ENCODE results near the gene SMIM45.

The SMIM45 gene

DNA sequence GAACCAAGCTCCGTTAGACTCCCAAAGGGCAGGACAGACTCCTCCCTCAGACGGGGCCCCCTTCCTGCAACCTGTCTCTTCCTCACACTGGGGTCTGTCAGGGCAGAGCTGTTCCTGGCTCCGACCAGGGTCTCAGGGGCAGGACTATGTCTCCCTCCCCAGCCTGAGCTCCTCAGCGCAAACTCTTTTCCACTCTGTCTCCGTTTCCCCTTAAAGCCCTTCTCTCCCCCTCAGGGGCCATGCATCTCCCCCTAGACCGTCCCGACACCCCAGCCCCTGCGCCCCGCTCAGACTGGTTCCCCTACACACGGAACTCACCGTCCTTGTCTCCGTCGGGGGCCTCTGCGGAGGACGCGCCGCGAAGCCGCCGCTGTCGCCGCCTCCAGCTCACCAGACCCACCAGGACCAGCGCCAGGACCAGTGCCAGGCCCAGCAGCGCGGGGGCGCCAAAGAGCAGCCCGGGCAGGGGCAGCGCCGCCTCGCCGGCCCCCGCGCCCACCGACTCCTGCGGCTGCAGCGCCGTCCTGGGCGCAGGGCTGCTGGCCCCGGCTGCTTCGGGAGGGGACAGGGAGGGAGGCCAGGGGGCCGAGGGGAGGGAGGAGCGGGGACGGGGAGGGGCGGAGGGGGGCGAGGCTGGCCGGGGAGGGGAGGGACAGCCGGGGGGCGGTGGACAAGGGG is 26.0 kb upstream of the SMIM45 start:
- Histone ChIP-seq H2AFZ (ENCODE audit: low read length) (no peak overlapping the region), H2BK5ac (ENCODE audit: low read depth, low read length) (no peak overlapping the region), H3K27ac (ENCODE audit: low read depth, low read length) (no peak overlapping the region), H3K4ac (replicated peaks; ENCODE audit: insufficient read length, low read depth, low read length) (peak overlapping the region; percentile 78), H2AK5ac (ENCODE audit: low read depth, low read length) (no peak overlapping the region), H3K27me3 (replicated peaks in 1 of 4; ENCODE audit: control insufficient read depth in 3 of 4, extremely low read depth in 1 of 4, insufficient read depth in 3 of 4, low read length in 3 of 4) (peaks cover 13 to 63% (median 46%) of the 10 kb centered on the region in 4 experiments), H3K79me1 (ENCODE audit: low read depth, low read length) (no peaks in the 10 kb centered on the region), H2BK12ac (ENCODE audit: low read depth, low read length) (no peak overlapping the region), H3K4me1 (replicated peaks in 1 of 4; ENCODE audit: control insufficient read depth in 3 of 4, insufficient read depth in 4 of 4, low read length in 3 of 4) (peaks cover 0 to 24% (median 15%) of the 10 kb centered on the region in 4 experiments; a peak in 6 of 7 replicates), H4K91ac (replicated peaks; ENCODE audit: insufficient read length, low read length) (no peak overlapping the region), H4K20me1 (replicated peaks in 1 of 2; ENCODE audit: control insufficient read depth in 1 of 2, insufficient read depth in 2 of 2, low read length in 2 of 2) (peaks cover 0 to 5% of the 10 kb centered on the region in 2 experiments), H4K8ac (ENCODE audit: extremely low read depth, insufficient read depth, low read length) (peak overlapping the region; percentile 11; the same call in 1 of the 2 replicates), H3K4me3 (ENCODE audit: extremely low read depth in 1 of 4, insufficient read depth in 2 of 4, low read depth in 3 of 4, low read length in 4 of 4) (peak overlapping the region; percentile 23 to 71 (median 31); a peak in 6 of 8 replicates), H3K14ac (ENCODE audit: insufficient read length) (no peak overlapping the region), H4K5ac (ENCODE audit: insufficient read length, low read depth, low read length) (no peak overlapping the region), H3K9me3 (ENCODE audit: insufficient read depth in 2 of 2, low read depth in 1 of 2, low read length in 1 of 2) (no peaks in the 10 kb centered on the region), H3K4me2 (ENCODE audit: insufficient read depth in 1 of 2, low read depth in 2 of 2, low read length in 2 of 2) (peak overlapping the region; percentile 27 to 82), H3K23ac (ENCODE audit: insufficient read length) (no peak overlapping the region), H3K23me2 (ENCODE audit: low read depth, low read length) (peaks cover 4% of the 10 kb centered on the region; the same call in 1 of the 2 replicates), H2BK120ac (replicated peaks; ENCODE audit: low read depth, low read length) (no peak overlapping the region), H3K56ac (replicated peaks; ENCODE audit: insufficient read length, low read depth, low read length) (no peak overlapping the region), H3K36me3 (ENCODE audit: control insufficient read depth in 2 of 4, insufficient read depth in 4 of 4, low read length in 3 of 4) (no peaks in the 10 kb centered on the region), H2BK15ac (ENCODE audit: low read length) (no peak overlapping the region), H3K9ac (replicated peaks in 1 of 4; ENCODE audit: extremely low read depth in 1 of 4, low read depth in 3 of 4, low read length in 3 of 4) (no peak overlapping the region; a peak in 1 of 7 replicates), H3K18ac (ENCODE audit: extremely low read depth, low read length) (peak overlapping the region; percentile 25; the same call in 1 of the 2 replicates), H3K79me2 (ENCODE audit: control insufficient read depth in 1 of 2, insufficient read depth in 2 of 2, low read length in 2 of 2) (no peaks in the 10 kb centered on the region), H2BK20ac (ENCODE audit: low read length) (no peak overlapping the region)
- FAIRE-seq (no peak), DNase-seq (ENCODE audit: low read depth in 1 of 2, low spot score in 2 of 2) (peak in 1 of 2 experiments; percentile 95)
- ChIA-PET CTCF (ENCODE audit: partially characterized antibody) (interaction anchor here (0.6 to 5.9 kb wide), 23 partner anchors 8 to 259 kb away, joined by 3 to 77 read pairs (median 5); partner anchors contain the start of genes CENPM, MEI1 and SMIM45), POLR2A (ENCODE audit: partially characterized antibody) (interaction anchor here (1.1 to 3.2 kb wide), 12 partner anchors 8 to 519 kb away, joined by 3 to 17 read pairs (median 5); partner anchors contain the start of genes CCDC134, CENPM and SMIM45)
- WGBS, 2 experiments (ENCODE audit: extremely low coverage in 1 of 2, insufficient coverage in 1 of 2, insufficient read length in 1 of 2, insufficient replicate concordance in 2 of 2, low coverage in 1 of 2, low lambda C conversion rate in 2 of 2, missing lambda C conversion rate in 1 of 2) = 27% methylated on average over 3 of the region's 48 CpGs; no CpG with 5 or more reads in 1 of the 2 experiments
- no peak for TF ChIP-seq TBP (IDR thresholded peaks at IDR 0.05; ENCODE audit: low read depth, low read length)
- no peak for TF ChIP-seq SP4 (IDR thresholded peaks at IDR 0.05; ENCODE audit: low read length)
- peak; percentile 19 for TF ChIP-seq NANOG (IDR thresholded peaks at IDR 0.05; ENCODE audit: insufficient read depth, low read depth, low read length, poor library complexity, severe bottlenecking)
- no peak for TF ChIP-seq SRF (IDR thresholded peaks at IDR 0.05; ENCODE audit: low read depth, low read length)
- TF ChIP-seq MAFK (IDR thresholded peaks at IDR 0.05; ENCODE audit: low read depth, low read length) = no peak
- TF ChIP-seq, protein P1, sequence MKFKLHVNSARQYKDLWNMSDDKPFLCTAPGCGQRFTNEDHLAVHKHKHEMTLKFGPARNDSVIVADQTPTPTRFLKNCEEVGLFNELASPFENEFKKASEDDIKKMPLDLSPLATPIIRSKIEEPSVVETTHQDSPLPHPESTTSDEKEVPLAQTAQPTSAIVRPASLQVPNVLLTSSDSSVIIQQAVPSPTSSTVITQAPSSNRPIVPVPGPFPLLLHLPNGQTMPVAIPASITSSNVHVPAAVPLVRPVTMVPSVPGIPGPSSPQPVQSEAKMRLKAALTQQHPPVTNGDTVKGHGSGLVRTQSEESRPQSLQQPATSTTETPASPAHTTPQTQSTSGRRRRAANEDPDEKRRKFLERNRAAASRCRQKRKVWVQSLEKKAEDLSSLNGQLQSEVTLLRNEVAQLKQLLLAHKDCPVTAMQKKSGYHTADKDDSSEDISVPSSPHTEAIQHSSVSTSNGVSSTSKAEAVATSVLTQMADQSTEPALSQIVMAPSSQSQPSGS (IDR thresholded peaks at IDR 0.05; ENCODE audit: low read length) = no peak
- TF ChIP-seq CHD1 (IDR thresholded peaks at IDR 0.05; ENCODE audit: low read depth, low read length) = no peak
- peak; percentile 15 for TF ChIP-seq CTBP2 (IDR thresholded peaks at IDR 0.05; ENCODE audit: borderline replicate concordance, insufficient read depth, insufficient read length, low read length)
- TF ChIP-seq TAF7 (optimal IDR thresholded peaks at IDR 0.05; ENCODE audit: borderline replicate concordance, low read depth, low read length) = peak; percentile 29
- TF ChIP-seq POU5F1 (IDR thresholded peaks at IDR 0.05; ENCODE audit: low read depth, low read length) = no peak

Measured in H1 (cell line).